MM.1S (cell line): ENCODE results near the gene FAM98A.

Experiments
- DNase-seq: peaks from one replicate; pipeline ENCODE4 v3.0.0-alpha.2; 2015
- H2AFZ ChIP-seq: fragments of 300-600 bp; sonication (generic); 2 replicates; pipeline ENCODE4 v1.6.0; 2016; ENCODE audit warnings: antibody characterized with exemption, low read length
- H3F3A ChIP-seq: fragments of 300-600 bp; sonication (generic); 2 replicates; pipeline ENCODE4 v1.6.1; 2016; ENCODE audit warnings: mild to moderate bottlenecking, antibody characterized with exemption, low read length, moderate library complexity, mixed read lengths; ENCODE audit not compliant: insufficient read depth
- H3K27ac ChIP-seq: fragments of 300-600 bp; sonication (generic); 2 replicates; pipeline ENCODE4 v1.5.1; 2016; ENCODE audit warnings: mild to moderate bottlenecking, low read length
- H3K27me3 ChIP-seq: fragments of 300-600 bp; sonication (generic); replicated peaks from 2 replicates; pipeline ENCODE4 v1.6.0; 2016; ENCODE audit warnings: low read length; ENCODE audit not compliant: insufficient read depth
- H3K36me3 ChIP-seq: fragments of 300-600 bp; sonication (generic); replicated peaks from 2 replicates; pipeline ENCODE4 v1.6.1; 2016; ENCODE audit warnings: mild to moderate bottlenecking, low read length, mixed read lengths; ENCODE audit not compliant: insufficient read depth
- H3K4me1 ChIP-seq: fragments of 300-600 bp; sonication (generic); 2 replicates; pipeline ENCODE4 v1.6.1; 2016; ENCODE audit warnings: low read length, mixed read lengths
- H3K4me2 ChIP-seq: fragments of 300-600 bp; sonication (generic); 2 replicates; pipeline ENCODE4 v1.6.0; 2016; ENCODE audit warnings: low read depth, low read length
- H3K4me3 ChIP-seq: fragments of 300-600 bp; sonication (generic); 2 replicates; pipeline ENCODE4 v1.5.1; 2016; ENCODE audit warnings: low read length, mixed read lengths
- H3K79me2 ChIP-seq: fragments of 300-600 bp; sonication (generic); 2 replicates; pipeline ENCODE4 v1.6.1; 2016; ENCODE audit warnings: mixed run types, low read length, mixed read lengths
- H3K9ac ChIP-seq: fragments of 300-600 bp; sonication (generic); 2 replicates; pipeline ENCODE4 v1.6.1; 2016; ENCODE audit warnings: low read length, mixed read lengths
- H3K9me2 ChIP-seq: fragments of 300-600 bp; sonication (generic); replicated peaks from 2 replicates; pipeline ENCODE4 v1.6.1; 2016; ENCODE audit warnings: mild to moderate bottlenecking, low read length, mixed read lengths; ENCODE audit not compliant: insufficient read depth
- H3K9me3 ChIP-seq: fragments of 300-600 bp; sonication (generic); replicated peaks from 2 replicates; pipeline ENCODE4 v1.6.1; 2016; ENCODE audit warnings: mild to moderate bottlenecking, low read length, mixed read lengths; ENCODE audit not compliant: insufficient read depth
- H4K20me1 ChIP-seq: fragments of 300-600 bp; sonication (generic); 2 replicates; pipeline ENCODE4 v1.6.1; 2016; ENCODE audit warnings: mild to moderate bottlenecking, low read length, moderate library complexity, mixed read lengths; ENCODE audit not compliant: insufficient read depth
- CTCF ChIP-seq: fragments of 300-600 bp; sonication (generic); IDR thresholded peaks from 2 replicates; pipeline ENCODE4 v1.5.1; 2016; ENCODE audit warnings: antibody characterized with exemption, low read length, mixed read lengths
- EZH2 ChIP-seq: fragments of 300-600 bp; sonication (generic); optimal IDR thresholded peaks from 2 replicates; pipeline ENCODE3; 2017; ENCODE audit warnings: low read depth, mild to moderate bottlenecking, antibody characterized with exemption, low read length, mixed read lengths
- EZH2phosphoT487 ChIP-seq: fragments of 300-600 bp; sonication (generic); IDR thresholded peaks from 2 replicates; pipeline ENCODE4 v1.6.1; 2018; ENCODE audit warnings: antibody characterized with exemption, low read length

Gene FAM98A

GRCh38 chr2:33555681-33556080, 43.4 kb downstream of the FAM98A start:
- H3K4me3 ChIP-seq, result no peak overlapping the region
- no peaks in the 10 kb centered on the region for H3K4me1 ChIP-seq
- H3K4me2 ChIP-seq, result no peak overlapping the region
- H3K36me3 ChIP-seq, result no peaks in the 10 kb centered on the region; the same call in 1 of the 2 replicates
- H3K9me2 ChIP-seq, result no peaks in the 10 kb centered on the region
- DNase-seq, result no peak
- no peaks in the 10 kb centered on the region for H3K79me2 ChIP-seq
- no peak overlapping the region for H2AFZ ChIP-seq
- H3K9ac ChIP-seq, result no peak overlapping the region
- no peaks in the 10 kb centered on the region for H3K27me3 ChIP-seq
- no peak for TF ChIP-seq EZH2phosphoT487
- no peak for TF ChIP-seq EZH2
- TF ChIP-seq CTCF, result no peak
- no peaks in the 10 kb centered on the region for H3K9me3 ChIP-seq
- H4K20me1 ChIP-seq, result no peaks in the 10 kb centered on the region
- H3K27ac ChIP-seq, result no peak overlapping the region
- no peaks in the 10 kb centered on the region for H3F3A ChIP-seq

- H3K9me2 ChIP-seq, result no peaks in the 10 kb centered on the region
- no peak for DNase-seq
Measured at GRCh38 chr2:33552758-33553461, 46.2 kb downstream of the FAM98A start.

GRCh38 chr2:33550206-33550605, 48.9 kb downstream of the FAM98A start:
- Histone ChIP-seq H2AFZ (no peak overlapping the region), H3K4me3 (no peak overlapping the region), H3F3A (no peaks in the 10 kb centered on the region), H3K9me2 (no peaks in the 10 kb centered on the region), H3K4me2 (no peak overlapping the region), H3K9me3 (no peaks in the 10 kb centered on the region), H3K79me2 (no peaks in the 10 kb centered on the region), H3K9ac (no peak overlapping the region), H3K4me1 (no peaks in the 10 kb centered on the region), H3K27ac (no peak overlapping the region), H3K36me3 (0 out of 2 replicates have a peak, but pooled peaks cover 3% of the 10 kb centered on the region), H3K27me3 (no peaks in the 10 kb centered on the region), H4K20me1 (no peaks in the 10 kb centered on the region)
- DNase-seq, result no peak
- no peak for TF ChIP-seq EZH2phosphoT487
- TF ChIP-seq CTCF, result no peak
- TF ChIP-seq EZH2, result no peak

More at GRCh38 chr2:33552758-33553461, 46.2 kb downstream of the FAM98A start:
- Histone ChIP-seq H2AFZ (no peak overlapping the region), H3K9me3 (no peaks in the 10 kb centered on the region), H3K4me3 (no peak overlapping the region), H3F3A (no peaks in the 10 kb centered on the region), H3K4me1 (no peaks in the 10 kb centered on the region), H3K9ac (no peak overlapping the region), H3K36me3 (no peaks in the 10 kb centered on the region; the same call in 1 of the 2 replicates), H3K79me2 (no peaks in the 10 kb centered on the region), H3K4me2 (no peak overlapping the region), H3K27ac (no peak overlapping the region), H4K20me1 (no peaks in the 10 kb centered on the region), H3K27me3 (no peaks in the 10 kb centered on the region)
- TF ChIP-seq EZH2phosphoT487, result no peak
- TF ChIP-seq EZH2, result no peak
- TF ChIP-seq CTCF, result no peak
